AG08395 (cell line): Measurements from ENCODE around the gene ZFAND6.
"Not testable (repeated sequence)": the region's sequence is repeated elsewhere in the genome, so short reads cannot be mapped to it uniquely, and the experiment has no call there.

Source experiments
- DNase-seq: peaks from one replicate; pipeline ENCODE4 v3.0.0; 2012; ENCODE audit warnings: mixed read lengths, low spot score

ZFAND6 gene

GRCh38 chr15:80151576-80151975 is 92.1 kb downstream of the ZFAND6 start:
- no peak for DNase-seq

DNA sequence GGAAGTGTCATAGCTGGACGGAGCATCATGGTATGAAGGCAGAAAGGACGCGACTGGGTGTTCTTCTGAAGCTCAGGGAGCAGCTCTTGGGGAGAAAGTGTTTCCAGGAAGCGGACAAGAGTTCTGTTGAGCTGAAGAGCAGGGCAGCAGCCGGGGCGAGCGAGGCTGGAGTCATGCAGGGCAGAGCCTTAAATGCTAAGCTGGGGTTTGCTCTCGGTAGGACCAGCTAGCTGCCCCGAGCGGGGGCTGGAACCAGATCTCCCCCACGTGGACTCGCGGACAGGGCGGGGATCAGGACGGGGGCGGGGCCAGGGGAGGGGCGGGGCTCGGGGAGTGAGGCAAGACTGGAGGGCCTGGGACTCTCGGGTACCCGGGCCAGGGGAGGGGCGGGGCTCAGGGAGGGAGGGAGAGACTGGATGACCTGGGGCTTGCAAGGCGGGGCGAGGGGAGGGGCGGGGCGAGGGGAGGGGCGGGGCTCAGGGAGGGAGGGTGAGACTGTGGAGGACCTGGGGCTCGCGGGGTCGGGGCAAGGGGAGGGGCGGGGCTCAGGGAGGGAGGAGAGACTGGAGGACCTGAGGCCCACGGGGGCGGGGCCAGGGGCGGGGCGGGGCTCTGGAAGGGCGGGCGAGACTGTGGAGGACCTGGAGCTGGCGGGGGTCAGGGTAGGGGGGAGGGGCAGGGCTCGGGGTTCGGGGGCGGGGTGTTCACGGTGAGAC is 92.9 kb downstream of the ZFAND6 start:
- peak; percentile 97 for DNase-seq

- peak; percentile 19 for DNase-seq
Measured at GRCh38 chr15:80152896-80153876, 93.7 kb downstream of the ZFAND6 start, which contains the start of gene FAH. TSS of gene FAH (plus strand) at chr15:80152999. CDS start at chr15:80153055, 56 bp downstream.

- no peak for DNase-seq
Measured at GRCh38 chr15:80153900-80154299, 94.4 kb downstream of the ZFAND6 start.

GRCh38 chr15:80154336-80154735 is 94.9 kb downstream of the ZFAND6 start:
- DNase-seq = no peak

DNA sequence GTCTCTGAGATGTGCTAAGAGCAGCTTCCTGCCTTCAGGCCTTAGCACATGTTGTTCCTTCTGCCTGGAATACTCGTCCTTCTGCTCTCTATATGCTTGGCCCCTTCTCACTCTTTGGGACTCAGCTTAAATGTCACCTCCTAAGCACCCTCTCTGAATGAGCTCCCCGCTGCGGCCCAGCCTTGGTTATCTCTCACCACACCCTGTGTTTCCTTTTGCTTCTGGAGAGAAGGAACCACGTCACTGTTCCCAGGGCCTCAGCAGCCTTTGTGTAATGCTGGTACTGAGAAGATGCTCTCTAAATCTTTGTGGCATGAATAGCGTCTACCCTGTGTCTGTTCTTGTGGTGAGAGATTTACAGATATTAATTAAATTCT is 95.5 kb downstream of the ZFAND6 start:
- no peak for DNase-seq

DNA sequence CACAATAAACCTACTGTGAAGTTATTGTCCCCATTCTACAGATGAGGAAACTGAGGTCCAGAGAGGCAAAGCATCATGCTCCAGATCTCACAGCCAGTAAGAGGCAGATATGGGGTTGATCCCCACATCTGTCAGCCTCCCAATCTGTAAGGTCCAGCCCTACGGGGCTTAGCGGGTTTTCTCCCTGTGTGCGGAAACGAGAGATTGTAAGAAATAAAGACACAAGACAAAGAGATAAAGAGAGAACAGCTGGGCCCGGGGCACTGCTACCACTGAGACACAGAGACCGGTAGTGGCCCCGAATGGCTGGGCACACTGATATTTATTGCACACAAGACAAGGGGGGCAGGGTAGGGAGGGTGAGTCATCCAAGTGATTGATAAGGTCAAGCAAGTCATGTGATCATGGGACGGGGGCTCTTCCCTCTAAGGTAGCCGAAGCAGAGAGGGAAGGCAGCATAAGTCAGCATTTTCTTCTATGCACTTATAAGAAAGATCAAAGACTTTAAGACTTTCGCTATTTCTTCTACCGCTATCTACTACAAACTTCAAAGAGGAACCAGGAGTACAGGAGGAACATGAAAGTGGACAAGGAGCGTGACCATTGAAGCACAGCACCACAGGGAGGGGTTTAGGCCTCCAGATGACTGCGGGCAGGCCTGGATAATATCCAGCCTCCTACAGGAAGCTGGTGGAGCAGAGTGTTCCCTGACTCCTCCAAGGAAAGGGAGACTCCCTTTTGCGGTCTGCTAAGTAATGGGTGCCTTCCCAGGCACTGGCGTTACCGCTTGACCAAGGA is 96.1 kb downstream of the ZFAND6 start:
- not testable (repeated sequence) for DNase-seq

- no peak for DNase-seq
Measured at GRCh38 chr15:80156176-80156720, 96.8 kb downstream of the ZFAND6 start.

GRCh38 chr15:80157215-80157614 is 97.7 kb downstream of the ZFAND6 start:
- DNase-seq = no peak

DNA sequence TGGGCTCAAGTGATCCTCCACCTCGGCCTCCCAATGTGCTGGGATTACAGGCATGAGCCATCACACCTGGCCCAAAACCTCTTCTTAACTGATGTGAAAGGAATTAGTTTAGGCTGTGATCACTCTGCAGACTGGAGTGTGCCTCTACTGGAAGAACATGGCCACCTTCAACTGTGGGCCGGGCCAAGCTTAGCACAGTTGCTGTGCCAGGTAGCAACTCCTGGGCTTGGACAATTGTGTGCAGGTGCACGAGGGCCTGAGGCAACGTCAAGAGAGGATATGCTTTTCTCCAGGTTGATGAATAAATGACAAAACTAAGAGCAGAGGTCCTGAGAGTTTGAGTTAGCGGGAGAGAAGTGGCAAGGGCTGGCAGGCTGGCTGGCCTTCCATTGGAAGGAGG is 99.8 kb downstream of the ZFAND6 start:
- DNase-seq = no peak

DNA sequence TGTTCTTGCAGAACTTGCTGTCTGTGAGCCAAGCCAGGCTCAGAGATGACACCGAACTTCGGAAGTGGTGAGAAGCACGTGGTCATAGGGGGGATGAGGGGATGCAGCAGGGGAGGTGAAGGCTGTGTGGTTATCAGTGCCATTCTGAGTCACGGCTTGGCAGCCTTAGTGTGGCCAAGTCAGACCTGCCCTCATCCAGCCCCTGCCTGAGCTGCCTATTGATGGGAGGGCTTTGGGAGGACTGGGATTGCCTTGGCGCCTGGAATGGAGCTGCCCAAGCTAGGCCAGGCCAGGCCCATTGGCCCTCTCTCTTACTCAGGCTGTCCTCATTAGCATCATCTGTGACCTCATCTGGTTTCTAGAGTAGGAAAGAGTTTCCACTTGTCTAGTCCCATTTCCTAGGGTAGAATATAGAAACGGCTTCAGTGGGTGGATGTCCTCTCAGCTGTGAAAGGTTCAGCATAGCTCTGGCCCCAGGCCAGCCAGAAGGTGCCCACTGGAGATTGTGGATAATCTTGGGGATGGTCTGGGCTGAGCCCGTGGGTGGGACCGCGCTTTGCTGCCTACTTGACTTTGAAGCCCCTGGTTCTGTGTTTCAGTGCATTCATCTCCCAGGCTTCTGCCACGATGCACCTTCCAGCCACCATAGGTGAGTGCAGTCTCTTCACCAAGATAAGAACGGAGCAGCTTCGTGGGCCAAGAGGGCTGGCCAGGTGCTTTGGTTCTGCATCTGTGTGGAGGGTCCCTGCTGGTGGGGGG is 100.5 kb downstream of the ZFAND6 start:
- no peak for DNase-seq

DNA sequence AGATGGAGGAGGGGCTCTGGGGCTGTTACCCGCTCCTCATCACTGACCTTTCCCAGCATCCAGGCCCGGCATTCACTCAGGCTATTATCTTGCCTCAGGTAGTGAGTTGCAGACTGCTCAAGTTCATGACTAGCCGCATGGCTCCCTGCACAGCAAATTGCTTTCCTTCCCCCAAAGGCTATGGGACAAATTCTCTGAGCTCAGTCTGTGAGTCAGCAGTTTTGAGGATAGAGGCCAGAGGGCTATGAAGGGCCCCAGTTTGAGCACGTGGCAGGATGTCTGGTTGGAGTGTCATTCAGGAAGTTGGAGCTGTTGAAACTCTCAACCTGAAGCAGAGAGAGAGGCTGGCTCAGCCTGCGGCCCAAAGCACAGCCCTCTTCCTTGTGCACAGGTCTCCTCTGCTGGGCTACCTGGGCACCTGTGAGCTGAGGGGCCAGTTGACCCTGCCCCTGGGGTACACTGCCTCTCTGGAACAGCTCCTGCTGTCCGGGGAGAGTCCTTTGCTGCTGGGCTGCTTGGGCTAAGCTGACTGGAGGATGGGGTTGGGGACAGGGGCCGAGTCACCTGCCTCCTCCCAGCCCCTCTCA is 101.2 kb downstream of the ZFAND6 start:
- DNase-seq = peak; percentile 88

- no peak for DNase-seq
Measured at GRCh38 chr15:80161468-80162016, 102.1 kb downstream of the ZFAND6 start.

GRCh38 chr15:80162059-80162554 is 102.6 kb downstream of the ZFAND6 start:
- no peak for DNase-seq

DNA sequence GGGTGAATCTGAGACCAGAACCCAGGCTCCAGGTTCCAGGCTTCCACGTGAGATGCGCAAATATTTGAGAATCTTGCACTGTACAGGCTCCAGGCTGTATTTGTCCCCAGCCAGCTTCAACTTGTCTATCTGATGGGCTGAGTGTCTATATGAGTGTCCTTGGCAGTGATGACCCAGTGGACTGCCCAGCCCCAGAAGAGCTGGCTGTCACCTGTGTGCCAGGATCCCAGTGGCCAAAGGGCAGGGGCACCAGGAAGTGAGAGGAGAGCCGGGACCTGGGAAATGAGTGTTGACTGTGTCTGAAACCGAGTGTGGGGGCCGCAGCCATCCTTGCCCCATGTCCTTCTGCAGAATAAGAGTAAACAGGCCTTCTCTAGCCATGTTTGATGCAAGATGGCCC is 103.7 kb downstream of the ZFAND6 start:
- DNase-seq = no peak

GRCh38 chr15:80163897-80164296 is 104.4 kb downstream of the ZFAND6 start:
- DNase-seq = no peak

- DNase-seq = no peak
Measured at GRCh38 chr15:80167936-80168335, 108.5 kb downstream of the ZFAND6 start.

GRCh38 chr15:80168421-80168820 is 108.9 kb downstream of the ZFAND6 start:
- no peak for DNase-seq

- no peak for DNase-seq
Measured at GRCh38 chr15:80169768-80170357, 110.4 kb downstream of the ZFAND6 start.

DNA sequence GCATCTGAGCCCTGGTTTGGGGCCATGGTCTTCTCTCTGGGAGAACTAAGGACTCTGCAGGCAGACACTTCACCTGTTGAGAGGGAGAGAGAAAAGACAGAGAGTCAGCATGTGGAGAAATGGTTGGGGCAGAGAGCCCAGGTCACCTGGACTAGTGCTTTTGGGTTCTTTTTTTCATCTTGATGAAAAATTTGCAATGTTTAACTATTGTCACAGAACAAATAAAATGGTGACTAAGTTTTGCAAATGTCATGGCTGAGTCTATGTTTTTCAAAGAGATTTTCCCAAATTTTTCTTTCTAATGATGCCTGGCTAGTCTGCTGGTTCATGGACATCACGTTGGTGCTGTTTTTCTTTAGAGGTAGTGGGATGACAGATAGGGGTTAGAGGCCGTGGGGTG is 111.1 kb downstream of the ZFAND6 start:
- DNase-seq = no peak
